A673 (cell line): ENCODE results near the gene GBE1.

Experiments
- CTCF ChIP-seq: fragments of 300-800, 200-600 bp; sonication (generic); conservative IDR thresholded peaks from 2 replicates; pipeline ENCODE4 v1.5.1; 2017; ENCODE audit warnings: low read depth, mild to moderate bottlenecking, antibody characterized with exemption, low read length, moderate library complexity, mixed read lengths
- EZH2 ChIP-seq: fragments of 200-600 bp; sonication (generic); IDR thresholded peaks from 2 replicates; pipeline ENCODE4 v1.6.1; 2017; ENCODE audit warnings: borderline replicate concordance, low read depth, mild to moderate bottlenecking, mixed read lengths, antibody characterized with exemption, low read length; ENCODE audit not compliant: poor library complexity, severe bottlenecking

DNA sequence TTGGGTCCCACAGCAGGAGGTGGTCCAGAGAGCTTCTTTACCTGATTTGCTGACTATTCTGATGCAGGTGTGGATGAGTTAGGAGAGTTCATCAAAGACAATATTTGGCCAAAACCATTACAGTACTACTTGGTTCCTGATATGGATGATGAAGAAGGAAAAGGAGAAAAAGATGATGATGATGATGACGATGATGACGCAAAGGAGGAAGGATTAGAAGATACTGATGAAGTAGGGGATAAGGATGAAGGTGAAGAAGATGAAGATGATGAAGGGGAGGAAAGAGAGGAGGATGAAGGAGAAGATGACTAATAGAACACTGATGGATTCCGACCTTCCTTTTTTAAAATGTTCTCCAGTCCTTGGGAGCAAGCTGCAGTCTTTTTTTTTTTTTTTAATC is 148.7 kb downstream of the GBE1 start:
- no peak for TF ChIP-seq CTCF
- TF ChIP-seq EZH2, result no peak
